IPS-NIHi7 (cell line): Measurements from ENCODE around the gene SLC39A7.

Experiments
- DNase-seq: peaks from one replicate; pipeline ENCODE4 v3.0.0; 2012; ENCODE audit warnings: mixed read lengths; ENCODE audit errors: extremely low spot score

The SLC39A7 gene

DNA sequence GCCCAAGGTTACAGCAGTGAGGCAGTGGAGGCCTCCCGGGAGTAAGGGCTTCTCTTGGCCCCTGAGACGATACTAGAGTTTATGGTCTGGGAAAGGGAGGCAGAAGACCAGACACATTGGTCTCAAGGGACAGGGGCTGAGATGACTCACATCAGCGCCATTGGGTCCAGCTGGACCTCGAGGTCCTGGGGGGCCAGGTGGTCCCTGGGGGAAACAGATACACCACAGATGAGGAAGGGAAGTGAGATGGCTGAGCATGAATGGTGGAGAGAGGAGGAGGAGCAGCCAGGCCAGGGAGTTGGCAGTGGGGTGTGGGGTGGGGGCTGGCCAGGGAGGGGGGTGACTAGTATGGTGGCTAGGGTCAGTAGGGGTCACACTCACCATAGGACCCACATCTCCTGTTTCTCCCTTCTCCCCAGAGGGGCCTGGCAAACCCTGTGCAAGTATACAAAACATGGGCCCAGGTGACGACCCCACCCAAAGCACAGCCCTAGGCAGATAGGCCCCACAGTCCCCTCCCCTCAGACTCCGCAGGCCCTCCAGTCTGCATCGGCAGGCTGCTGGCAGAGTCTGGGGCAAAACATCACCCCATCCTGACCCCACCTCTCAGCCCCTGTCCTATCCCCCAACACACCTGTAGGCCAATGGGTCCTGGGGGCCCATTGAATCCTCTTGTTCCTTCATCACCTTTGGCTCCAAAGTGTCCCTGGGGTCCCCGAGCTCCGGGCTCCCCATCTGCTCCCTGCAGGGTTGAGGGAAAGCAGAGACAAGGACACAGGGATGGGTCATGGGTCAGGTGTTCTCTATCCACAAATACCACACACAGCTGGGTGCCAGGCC is 30.3 kb upstream of the SLC39A7 start:
- DNase-seq: no peak

- no peak for DNase-seq
These were observed 29.4 kb upstream of the SLC39A7 start for GRCh38 chr6:33171016-33171879.

DNA sequence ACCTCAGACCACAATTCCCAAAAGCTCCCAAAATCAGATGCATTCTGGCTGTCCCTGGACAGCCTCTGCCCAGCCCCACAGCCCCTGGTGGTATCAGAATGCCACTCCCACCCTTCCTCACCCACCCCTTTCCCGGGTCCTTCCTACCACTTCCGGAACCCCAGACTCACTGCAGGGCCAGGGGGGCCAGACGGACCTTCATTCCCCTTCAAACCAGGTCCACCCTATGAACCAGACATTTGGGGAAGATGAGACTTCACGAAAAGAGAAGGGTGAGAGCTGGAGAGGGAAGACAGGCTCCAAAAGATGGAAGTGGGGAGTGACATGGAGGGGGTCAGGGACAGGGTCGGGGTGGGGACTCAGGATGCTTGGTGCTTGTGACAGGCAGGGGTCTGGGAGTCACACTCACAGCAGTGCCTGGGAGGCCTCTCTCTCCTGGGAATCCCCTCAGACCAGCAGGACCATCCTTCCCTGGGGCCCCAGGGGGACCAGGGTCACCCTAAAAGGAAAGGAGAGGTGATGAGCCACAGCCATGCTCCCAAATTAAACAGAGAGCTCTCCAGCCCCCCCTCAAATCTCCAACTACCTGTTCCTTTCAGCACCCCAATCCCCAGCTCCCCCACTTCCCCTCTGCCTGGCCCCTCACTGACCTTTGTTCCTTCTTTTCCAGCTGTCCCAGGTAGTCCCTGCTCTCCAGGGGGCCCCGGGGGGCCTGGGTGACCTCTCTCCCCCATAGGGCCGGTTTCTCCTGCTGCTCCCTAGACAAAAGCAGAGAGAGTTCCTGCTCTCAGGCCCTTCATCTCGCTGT is 28.6 kb upstream of the SLC39A7 start:
- no peak for DNase-seq

DNA sequence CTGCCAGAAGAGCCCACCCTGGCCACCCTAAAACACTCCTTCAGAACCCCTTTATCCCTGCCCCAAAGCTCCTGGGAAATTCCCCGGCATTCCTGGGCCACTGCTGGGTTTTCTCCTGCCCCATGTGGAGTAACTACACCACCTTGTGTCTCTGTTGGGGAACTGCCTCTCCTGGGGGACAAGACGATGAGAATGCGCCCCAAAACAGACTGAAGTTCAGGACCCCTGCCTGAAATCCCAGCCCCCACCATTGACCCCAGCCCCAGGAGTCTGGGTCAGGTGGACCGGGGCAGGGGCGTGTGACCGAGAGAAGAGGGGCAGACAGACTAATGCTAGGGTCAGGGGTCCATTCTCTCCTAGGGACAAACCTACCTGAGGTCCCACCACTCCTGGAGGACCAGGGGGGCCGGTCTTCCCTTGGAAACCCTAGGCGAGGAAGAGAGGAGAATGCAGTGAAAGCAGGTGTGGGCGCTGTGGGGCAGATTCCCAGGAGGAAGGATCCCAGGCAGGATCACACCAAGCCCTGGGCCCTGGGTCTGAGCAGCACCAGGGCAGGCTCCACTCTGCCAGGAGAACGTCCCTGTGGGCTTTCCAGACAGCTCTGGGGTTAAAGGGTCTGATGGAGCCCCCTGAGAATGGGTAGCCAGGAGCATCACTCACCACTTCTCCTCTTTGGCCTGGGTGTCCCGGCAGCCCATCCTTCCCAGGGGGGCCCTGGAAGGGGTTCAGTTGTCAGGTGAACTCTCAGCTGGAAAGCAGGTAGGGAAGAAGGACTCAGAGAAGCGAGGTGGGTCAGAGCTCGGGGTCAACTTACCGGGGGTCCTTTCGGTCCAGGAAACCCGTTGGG is 27.8 kb upstream of the SLC39A7 start:
- DNase-seq: peak; percentile 80

DNA sequence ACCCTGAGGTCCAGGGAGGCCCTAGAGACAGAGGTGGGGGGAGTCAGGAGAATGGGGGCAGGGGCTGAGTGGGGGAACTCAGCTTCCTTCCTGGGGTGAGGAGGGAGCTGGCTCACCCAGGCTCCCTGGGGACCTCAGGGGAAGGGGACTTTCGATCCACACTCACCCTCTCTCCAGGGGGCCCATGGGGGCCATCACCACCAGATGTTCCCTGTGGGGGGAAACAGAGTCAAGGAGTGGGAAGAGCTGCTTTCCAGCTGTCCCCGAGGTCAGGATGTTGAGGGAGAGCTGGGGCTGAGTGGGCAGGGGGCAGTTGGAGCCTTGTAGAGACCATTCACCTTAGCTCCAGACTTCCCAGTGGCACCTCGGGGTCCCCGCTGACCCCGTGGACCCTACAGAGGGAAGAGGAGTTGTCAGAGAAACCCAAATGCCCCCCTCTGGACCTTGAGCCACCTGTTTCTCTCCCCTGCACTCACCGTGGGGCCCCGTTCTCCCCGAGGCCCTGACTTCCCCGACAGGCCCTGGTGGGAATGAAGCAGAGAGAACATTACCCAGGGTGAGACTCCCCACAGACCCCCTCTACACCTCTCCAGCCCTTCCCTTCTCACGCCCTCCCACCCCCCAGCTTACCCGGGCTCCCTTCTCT is 27.0 kb upstream of the SLC39A7 start:
- no peak for DNase-seq

DNA sequence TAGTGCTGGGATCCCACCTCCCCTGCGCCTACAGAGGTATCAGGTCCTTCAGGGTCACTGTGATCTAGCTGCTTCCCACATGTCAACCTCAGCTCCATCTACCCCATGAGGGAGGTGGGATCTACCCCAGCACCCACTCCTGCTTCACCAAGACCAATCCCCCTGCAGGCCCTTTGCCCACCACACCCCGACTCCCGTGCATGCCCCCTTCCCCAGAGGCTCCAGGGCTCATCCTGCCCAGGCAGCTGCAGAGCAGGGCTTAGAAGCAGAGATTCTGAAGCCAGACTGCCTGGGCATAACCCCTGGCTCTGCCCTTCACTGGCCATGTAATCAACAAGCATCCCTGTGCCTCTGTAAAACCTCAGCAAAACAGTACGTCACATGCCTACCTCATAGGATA is 25.9 kb upstream of the SLC39A7 start:
- DNase-seq: no peak

DNA sequence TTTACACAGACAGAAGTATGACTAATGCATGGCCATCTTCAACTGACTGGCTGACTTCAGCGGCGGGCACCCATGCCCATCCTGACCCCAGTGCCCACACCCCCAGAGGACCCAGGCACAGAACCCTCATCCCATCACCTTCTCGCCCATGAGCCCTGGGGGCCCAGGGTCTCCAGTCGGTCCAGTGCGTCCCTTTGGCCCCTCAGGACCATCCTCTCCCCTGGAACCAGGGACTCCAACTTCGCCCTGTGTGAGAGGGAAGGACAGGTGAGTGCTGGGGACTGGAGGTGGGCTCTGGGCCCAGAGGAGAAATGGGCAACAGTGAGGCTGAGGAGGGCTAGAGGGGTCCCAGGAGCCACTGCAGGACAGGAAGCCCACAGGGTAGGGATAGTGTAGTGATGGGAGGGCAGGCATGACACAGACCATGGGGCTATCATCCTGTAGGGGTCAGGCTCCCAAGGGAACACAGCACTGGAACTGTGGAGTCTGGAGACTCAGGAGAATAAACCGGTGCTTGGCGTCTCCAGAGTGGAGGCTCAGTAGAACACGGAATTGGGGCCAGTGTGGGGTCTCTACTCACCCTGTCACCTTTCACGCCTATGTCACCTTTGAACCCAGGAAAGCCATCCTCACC is 25.1 kb upstream of the SLC39A7 start:
- peak; percentile 51 for DNase-seq

DNA sequence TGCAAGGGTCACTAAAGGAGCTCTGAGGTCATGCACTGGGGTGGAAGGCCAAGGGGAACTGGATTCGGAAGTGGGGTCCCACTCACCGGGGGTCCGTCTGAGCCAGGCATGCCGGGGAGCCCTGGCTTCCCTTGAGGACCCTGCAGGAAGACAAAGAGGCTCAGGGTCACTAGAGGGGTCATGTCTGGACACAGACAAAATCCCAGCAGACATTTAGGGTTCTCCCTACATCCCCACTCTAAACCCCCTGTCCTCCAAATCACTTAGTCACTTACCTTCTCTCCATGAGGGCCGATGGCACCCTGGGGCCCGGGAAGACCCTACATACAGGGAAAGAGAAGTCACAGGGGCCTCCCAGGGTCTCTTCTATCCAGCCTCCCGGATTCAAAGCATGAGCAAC is 23.8 kb upstream of the SLC39A7 start:
- DNase-seq: no peak

- DNase-seq: no peak
These were observed 22.9 kb upstream of the SLC39A7 start for GRCh38 chr6:33177552-33178446.

DNA sequence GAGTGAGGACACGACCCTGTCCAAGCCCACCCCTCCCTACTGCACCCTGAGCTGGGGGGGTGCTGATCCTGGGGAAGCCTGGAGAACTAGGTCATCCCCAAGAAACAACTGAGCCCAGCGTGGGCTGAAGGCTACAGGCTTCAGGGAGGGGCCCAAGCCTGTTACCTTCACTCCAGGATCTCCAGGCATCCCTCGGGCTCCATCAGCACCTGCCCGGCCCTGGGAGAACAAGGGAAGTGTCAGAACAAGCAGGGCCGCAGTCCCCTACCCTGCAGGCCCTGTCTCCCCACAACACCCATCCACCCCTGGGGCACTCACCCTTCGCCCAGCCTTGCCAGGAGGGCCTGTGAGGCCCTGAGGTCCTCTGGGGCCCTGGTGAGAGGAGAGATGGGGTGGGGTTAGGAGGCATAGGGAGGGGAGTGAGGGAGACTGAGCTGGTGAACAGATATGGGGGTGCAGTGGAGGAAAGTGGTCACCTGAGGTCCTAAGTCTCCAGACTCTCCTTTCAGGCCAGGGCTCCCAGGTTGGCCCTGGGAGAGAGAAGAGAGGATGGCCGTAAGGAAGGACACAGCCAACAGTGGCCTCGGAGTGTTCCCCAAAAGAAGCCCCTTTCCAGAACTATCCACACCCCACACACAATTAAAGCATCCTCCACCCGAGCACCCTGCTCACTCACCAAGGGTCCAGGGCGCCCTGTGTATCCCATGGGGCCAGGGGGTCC is 21.8 kb upstream of the SLC39A7 start:
- no peak for DNase-seq

GRCh38 chr6:33181141-33181540 is 19.5 kb upstream of the SLC39A7 start:
- no peak for DNase-seq

DNA sequence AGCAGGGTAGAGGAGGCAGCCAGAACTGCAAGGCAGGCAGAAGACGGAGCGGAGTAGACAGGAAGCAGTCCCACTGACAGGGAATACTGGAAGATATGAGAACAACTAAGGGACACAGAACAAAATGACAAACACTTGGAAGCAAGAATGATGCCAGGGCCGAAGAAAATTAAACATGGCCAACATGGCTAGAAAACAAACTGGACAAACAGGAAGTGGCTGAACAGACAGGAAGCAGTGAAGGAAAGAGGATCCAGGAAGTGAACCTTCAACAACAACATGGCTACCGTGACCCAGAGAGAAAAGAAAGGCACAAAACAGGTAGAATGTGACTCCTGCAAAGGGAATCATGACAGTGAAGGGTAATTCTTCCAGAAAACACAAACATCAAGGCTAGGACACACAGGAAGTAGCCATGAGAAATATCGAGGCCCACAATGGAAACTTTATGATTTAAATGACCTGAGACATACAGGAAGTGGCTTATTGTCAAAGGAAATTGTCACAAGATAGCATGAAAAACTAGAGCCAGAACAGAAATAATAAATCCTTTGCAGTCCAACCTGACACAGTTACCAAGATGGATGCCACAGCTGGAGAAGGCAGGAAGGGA is 17.5 kb upstream of the SLC39A7 start:
- no peak for DNase-seq

DNA sequence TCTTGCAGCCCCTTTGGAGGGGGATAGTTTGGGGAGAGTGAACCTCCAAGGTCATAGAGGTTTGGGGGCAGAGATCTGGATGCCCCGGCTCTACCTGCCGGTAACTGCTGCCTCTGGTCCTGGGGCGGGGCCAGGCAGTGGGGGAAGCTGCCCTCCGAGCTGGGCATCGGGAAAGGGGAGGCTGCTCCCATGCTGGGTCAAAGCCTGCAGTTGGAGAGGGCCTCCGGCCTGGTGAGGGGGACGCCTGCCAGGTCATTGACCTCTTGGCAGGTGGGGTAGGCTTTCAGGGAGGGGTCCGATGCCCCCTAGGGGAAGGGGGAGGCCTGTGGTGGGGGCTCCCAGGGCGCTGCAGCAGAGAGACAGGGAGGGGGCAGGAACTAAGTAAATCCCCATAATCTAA is 15.5 kb upstream of the SLC39A7 start:
- no peak for DNase-seq

DNA sequence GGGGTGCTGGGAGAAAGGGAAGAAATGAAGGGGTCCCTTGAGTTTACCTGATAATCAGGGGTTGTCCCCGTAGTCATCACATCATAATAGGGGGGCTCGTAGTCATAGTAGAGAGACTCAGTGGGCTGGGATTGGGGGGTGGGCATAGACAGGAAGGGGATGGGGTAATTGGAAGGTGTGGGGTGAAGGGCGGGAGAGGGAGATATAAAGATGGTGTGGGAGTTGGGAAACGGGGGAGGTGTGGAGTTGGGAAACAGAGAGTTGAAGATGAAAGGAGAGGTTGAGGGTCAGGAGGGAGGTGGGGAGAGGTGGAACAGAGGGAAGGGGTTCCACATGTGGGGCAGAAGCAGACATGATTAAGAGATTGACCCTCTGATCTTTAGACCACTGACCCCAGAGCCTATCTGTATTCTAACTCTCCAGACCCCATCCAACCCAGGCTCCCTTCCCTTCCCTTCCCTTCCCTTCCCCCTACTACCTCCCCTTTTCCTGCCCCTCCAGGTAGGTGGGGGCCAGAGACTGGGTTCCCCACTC is 14.9 kb upstream of the SLC39A7 start:
- no peak for DNase-seq

- no peak for DNase-seq
These were observed 12.9 kb upstream of the SLC39A7 start for GRCh38 chr6:33187809-33188208.

DNA sequence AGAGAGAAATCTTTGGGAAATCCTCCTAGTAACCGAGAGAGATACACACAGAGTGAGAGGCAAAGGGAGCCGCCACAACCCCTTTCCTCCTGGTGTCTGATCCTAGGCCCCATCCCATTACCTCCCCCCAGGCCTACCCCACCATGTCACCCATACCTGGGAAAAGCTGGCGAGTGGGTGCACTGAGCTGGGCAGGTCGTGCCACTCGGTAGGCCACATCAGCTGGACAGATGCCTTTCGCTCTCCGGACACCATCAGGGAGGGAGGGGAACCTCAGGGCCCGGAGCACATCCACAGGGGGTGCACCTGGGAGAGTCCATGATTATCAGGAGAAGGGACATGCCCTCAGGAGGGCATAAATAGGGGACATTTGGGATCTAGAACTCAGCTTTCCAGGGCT is 11.5 kb upstream of the SLC39A7 start:
- DNase-seq: no peak

DNA sequence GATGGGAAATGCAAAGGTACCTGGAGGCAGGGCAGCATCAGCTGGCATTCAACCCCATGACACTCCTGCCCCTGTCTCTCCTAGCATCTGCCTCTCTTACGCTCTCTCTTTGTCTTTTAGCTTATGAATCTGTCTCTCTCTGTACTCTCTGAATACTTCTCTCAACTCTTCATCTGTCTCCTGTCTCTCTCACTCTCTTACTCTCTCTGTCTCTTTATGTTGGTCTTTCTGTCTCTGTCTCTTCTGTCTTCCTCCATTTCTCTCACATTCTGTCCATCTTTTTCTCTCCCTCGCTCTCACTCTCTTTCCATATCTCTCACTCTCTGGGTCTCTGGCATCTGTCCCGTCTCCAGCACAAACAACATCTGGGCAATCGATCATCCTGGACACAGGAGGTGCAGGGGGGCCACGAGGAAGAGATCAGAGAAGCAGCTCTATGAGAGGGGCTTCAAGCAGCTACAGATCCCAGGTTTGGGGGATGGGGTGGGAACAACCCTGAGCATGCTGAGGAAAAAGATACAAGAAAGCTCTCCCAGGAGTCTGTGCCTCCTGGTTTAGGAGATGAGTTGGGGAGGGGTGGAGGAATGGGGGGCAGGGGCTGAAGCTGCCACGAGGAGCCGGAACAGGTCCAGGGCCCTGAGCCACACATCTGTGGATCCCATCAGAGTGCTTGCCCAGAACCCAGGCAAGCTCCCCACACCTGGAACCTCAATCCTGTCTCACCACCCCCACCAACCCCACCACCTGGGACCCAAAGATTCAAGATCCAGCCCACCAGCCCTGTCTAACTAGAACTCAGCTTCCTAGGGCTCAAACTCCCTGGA is 10.8 kb upstream of the SLC39A7 start:
- no peak for DNase-seq
